ENCODE results near the gene B4GAT1. TPM values are rescaled to one million over a fixed set of nuclear protein-coding genes. Genes with fewer than 3 reads are reported as not detected.

Gene B4GAT1
- total and polyA plus RNA-seq, 2 donors (not counting 1 experiment from before 2014, with no cell fraction given) = 1.4 to 5.2 TPM

- H3K79me2 ChIP-seq (ENCODE audit: control insufficient read depth, insufficient read depth, low read length) = no peaks in the 10 kb centered on the region
- H3K4me3 Mint-ChIP-seq = peak overlapping the region; percentile 99
- H3K9ac ChIP-seq (ENCODE audit: low read length) = peak overlapping the region; percentile 75
- DNase-seq (peak; percentile 97), ATAC-seq (ENCODE audit: low read depth) (peak; percentile 65)
- peak overlapping the region; percentile 30 to 72 (median 63) for H3K4me3 ChIP-seq (ENCODE audit: control extremely low read depth in 1 of 5, extremely low read depth in 1 of 5, insufficient read depth in 1 of 5, low read depth in 2 of 5, low read length in 4 of 5)
- 2% methylated on average over 43 of the region's 52 CpGs for WGBS (ENCODE audit: insufficient coverage)
- peak overlapping the region; percentile 80 to 88 for H3K27ac ChIP-seq (ENCODE audit: low read length in 2 of 2)
- H3K27ac Mint-ChIP-seq = peak overlapping the region; percentile 99
- peak overlapping the region; percentile 88 for H2AFZ ChIP-seq (ENCODE audit: insufficient read depth, low read depth, low read length, poor library complexity, severe bottlenecking)
- H3K9me3 Mint-ChIP-seq (ENCODE audit: insufficient read depth) = no peaks in the 10 kb centered on the region
- H3K27me3 Mint-ChIP-seq = peaks cover under 1% of the 10 kb centered on the region
- intact Hi-C loops (cut with micrococcal nuclease) = loop anchor here (1.0 to 2.0 kb wide), 9 partner anchors 16 to 366 kb away; partner anchors contain the start of genes BRMS1, PELI3, RAB1B and SLC29A2
- H3K4me2 ChIP-seq (replicated peaks; ENCODE audit: low read depth, low read length, poor library complexity, severe bottlenecking) = peak overlapping the region; percentile 89
- ChIA-PET POLR2A (interaction anchor here (0.5 to 2.0 kb wide), 20 partner anchors 10 to 1048 kb away, joined by 3 to 12 read pairs (median 4); partner anchors contain the start of genes BRMS1, DPP3, FIBP and MRPL11), CTCF (interaction anchor here (0.6 to 6.3 kb wide), 30 partner anchors 9 to 533 kb away, joined by 3 to 101 read pairs (median 8); partner anchors contain the start of genes B4GAT1, BRMS1, DPP3 and MRPL11)
- no peaks in the 10 kb centered on the region for H4K20me1 ChIP-seq (ENCODE audit: control insufficient read depth, insufficient read depth, low read length, poor library complexity, severe bottlenecking)
- peaks cover 18 to 28% of the 10 kb centered on the region in 2 donors for H3K4me1 ChIP-seq (ENCODE audit: control insufficient read depth in 2 of 2, insufficient read depth in 2 of 2, low read length in 2 of 2)
- TF ChIP-seq, protein P1, sequence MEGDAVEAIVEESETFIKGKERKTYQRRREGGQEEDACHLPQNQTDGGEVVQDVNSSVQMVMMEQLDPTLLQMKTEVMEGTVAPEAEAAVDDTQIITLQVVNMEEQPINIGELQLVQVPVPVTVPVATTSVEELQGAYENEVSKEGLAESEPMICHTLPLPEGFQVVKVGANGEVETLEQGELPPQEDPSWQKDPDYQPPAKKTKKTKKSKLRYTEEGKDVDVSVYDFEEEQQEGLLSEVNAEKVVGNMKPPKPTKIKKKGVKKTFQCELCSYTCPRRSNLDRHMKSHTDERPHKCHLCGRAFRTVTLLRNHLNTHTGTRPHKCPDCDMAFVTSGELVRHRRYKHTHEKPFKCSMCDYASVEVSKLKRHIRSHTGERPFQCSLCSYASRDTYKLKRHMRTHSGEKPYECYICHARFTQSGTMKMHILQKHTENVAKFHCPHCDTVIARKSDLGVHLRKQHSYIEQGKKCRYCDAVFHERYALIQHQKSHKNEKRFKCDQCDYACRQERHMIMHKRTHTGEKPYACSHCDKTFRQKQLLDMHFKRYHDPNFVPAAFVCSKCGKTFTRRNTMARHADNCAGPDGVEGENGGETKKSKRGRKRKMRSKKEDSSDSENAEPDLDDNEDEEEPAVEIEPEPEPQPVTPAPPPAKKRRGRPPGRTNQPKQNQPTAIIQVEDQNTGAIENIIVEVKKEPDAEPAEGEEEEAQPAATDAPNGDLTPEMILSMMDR (IDR thresholded peaks at IDR 0.05) = no peak
- H3K4me1 Mint-ChIP-seq = peaks cover 34% of the 10 kb centered on the region
- no peaks in the 10 kb centered on the region for H3K9me3 ChIP-seq (ENCODE audit: control extremely low read depth in 1 of 3, control insufficient read depth in 2 of 3, insufficient read depth in 1 of 3, low read length in 2 of 3)
- H3K36me3 ChIP-seq (replicated peaks in 1 of 2; ENCODE audit: control extremely low read depth in 1 of 2, control insufficient read depth in 1 of 2, extremely low read depth in 1 of 2, insufficient read depth in 2 of 2, low read length in 1 of 2) = no peaks in the 10 kb centered on the region
- H3K27me3 ChIP-seq (replicated peaks in 1 of 4; ENCODE audit: control extremely low read depth in 1 of 4, control insufficient read depth in 3 of 4, insufficient read depth in 4 of 4, low read length in 3 of 4) = no peaks in the 10 kb centered on the region
Measured at GRCh38 chr11:66312549-66313320, 34.7 kb downstream of the B4GAT1 start.
